Stomach (tissue), 4 donors: ENCODE results near the gene KIF1A.

ENCODE experiments used
- CTCF ChIP-seq, 7 experiments: fragments of 450-650 bp in 4 of 7; fragments of 200-600 bp in 3 of 7; sonication (generic) in 3 of 7; IDR thresholded peaks; one replicate each; pipeline ENCODE4 v1.5.1; 2016 to 2019; ENCODE audit warnings: antibody characterized with exemption in 7 of 7, control low read depth in 2 of 7, mild to moderate bottlenecking in 1 of 7
- EP300 ChIP-seq: sonication (generic); formaldehyde crosslinking; IDR thresholded peaks from one replicate; pipeline ENCODE4 v1.6.1; 2017; ENCODE audit warnings: antibody characterized with exemption
- POLR2A ChIP-seq, 4 donors: fragments of 450-650 bp; IDR thresholded peaks; one replicate each; pipeline ENCODE4 v1.6.1; 2016; ENCODE audit warnings: antibody characterized with exemption in 4 of 4, control low read depth in 2 of 4, mild to moderate bottlenecking in 1 of 4, moderate library complexity in 1 of 4
- POLR2AphosphoS5 ChIP-seq, 3 donors: sonication (generic); formaldehyde crosslinking; IDR thresholded peaks; one replicate each; pipeline ENCODE4 v1.6.1; 2016; ENCODE audit warnings: antibody characterized with exemption in 3 of 3

- TF ChIP-seq CTCF (IDR thresholded peaks at IDR 0.05) (no peak), POLR2AphosphoS5 (IDR thresholded peaks at IDR 0.05) (no peak), EP300 (no peak), POLR2A (IDR thresholded peaks at IDR 0.05) (no peak)
Observed at GRCh38 chr2:240847817-240848216, 27.8 kb upstream of the KIF1A start.
